ENCODE data around the gene ADD2.

Gene ADD2

GRCh38 chr2:70784320-70784719, 16.3 kb upstream of the ADD2 start:
- no peaks in the 10 kb centered on the region for H3K9me3 ChIP-seq (ENCODE audit: severe bottlenecking)
- DNase-seq (ENCODE audit: low spot score) (no peak), ATAC-seq (ENCODE audit: low read depth) (no peak)
- no peak overlapping the region for H3K27ac ChIP-seq (ENCODE audit: poor library complexity, severe bottlenecking)
- H3K4me1 ChIP-seq (ENCODE audit: insufficient read depth, poor library complexity, severe bottlenecking) = no peaks in the 10 kb centered on the region
- H3K4me3 ChIP-seq (ENCODE audit: severe bottlenecking) = no peak overlapping the region
- H3K36me3 ChIP-seq (ENCODE audit: low read depth) = no peaks in the 10 kb centered on the region
- TF ChIP-seq, protein P1, sequence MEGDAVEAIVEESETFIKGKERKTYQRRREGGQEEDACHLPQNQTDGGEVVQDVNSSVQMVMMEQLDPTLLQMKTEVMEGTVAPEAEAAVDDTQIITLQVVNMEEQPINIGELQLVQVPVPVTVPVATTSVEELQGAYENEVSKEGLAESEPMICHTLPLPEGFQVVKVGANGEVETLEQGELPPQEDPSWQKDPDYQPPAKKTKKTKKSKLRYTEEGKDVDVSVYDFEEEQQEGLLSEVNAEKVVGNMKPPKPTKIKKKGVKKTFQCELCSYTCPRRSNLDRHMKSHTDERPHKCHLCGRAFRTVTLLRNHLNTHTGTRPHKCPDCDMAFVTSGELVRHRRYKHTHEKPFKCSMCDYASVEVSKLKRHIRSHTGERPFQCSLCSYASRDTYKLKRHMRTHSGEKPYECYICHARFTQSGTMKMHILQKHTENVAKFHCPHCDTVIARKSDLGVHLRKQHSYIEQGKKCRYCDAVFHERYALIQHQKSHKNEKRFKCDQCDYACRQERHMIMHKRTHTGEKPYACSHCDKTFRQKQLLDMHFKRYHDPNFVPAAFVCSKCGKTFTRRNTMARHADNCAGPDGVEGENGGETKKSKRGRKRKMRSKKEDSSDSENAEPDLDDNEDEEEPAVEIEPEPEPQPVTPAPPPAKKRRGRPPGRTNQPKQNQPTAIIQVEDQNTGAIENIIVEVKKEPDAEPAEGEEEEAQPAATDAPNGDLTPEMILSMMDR (IDR thresholded peaks at IDR 0.05; ENCODE audit: poor library complexity, severe bottlenecking) = no peak
- peaks cover 22% of the 10 kb centered on the region for H3K27me3 ChIP-seq (ENCODE audit: insufficient read depth, poor library complexity, severe bottlenecking)

GRCh38 chr2:70779911-70780545, 12.0 kb upstream of the ADD2 start:
- no peak for DNase-seq (ENCODE audit: low spot score)
- H3K4me1 ChIP-seq (ENCODE audit: insufficient read depth, poor library complexity, severe bottlenecking) = no peaks in the 10 kb centered on the region
- TF ChIP-seq, protein P1 (IDR thresholded peaks at IDR 0.05; ENCODE audit: poor library complexity, severe bottlenecking) = no peak
- peak; percentile 70 for ATAC-seq (ENCODE audit: low read depth)
- no peaks in the 10 kb centered on the region for H3K9me3 ChIP-seq (ENCODE audit: severe bottlenecking)
- no peak overlapping the region for H3K27ac ChIP-seq (ENCODE audit: poor library complexity, severe bottlenecking)
- no peak overlapping the region for H3K4me3 ChIP-seq (ENCODE audit: severe bottlenecking)
- no peaks in the 10 kb centered on the region for H3K36me3 ChIP-seq (ENCODE audit: low read depth)
- H3K27me3 ChIP-seq (ENCODE audit: insufficient read depth, poor library complexity, severe bottlenecking) = no peaks in the 10 kb centered on the region

DNA sequence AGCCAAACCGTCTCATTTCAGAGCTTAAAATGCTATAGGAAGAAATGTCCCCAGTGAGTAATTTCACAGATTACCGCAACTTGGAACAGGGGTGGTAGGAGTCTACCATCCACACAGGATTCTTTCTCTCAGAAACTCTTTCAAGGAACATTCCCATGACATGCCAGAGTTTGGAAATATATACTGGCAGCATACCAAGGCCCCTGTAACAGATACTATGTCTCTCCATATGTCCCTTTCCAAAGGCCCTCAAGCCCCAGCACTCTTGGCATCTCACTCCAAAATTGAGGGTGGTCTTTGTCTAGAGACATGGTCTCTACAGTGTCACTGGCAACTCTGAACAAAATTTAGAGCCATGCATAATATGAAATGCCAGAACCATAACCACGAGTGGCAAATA, 11.5 kb upstream of the ADD2 start:
- DNase-seq (ENCODE audit: low spot score) = no peak
- ATAC-seq (ENCODE audit: low read depth) = no peak
- Histone ChIP-seq H3K4me3 (ENCODE audit: severe bottlenecking) (no peak overlapping the region), H3K9me3 (ENCODE audit: severe bottlenecking) (no peaks in the 10 kb centered on the region), H3K36me3 (ENCODE audit: low read depth) (no peaks in the 10 kb centered on the region), H3K27ac (ENCODE audit: poor library complexity, severe bottlenecking) (no peak overlapping the region), H3K4me1 (ENCODE audit: insufficient read depth, poor library complexity, severe bottlenecking) (no peaks in the 10 kb centered on the region), H3K27me3 (ENCODE audit: insufficient read depth, poor library complexity, severe bottlenecking) (no peaks in the 10 kb centered on the region)
- TF ChIP-seq, protein P1 (IDR thresholded peaks at IDR 0.05; ENCODE audit: poor library complexity, severe bottlenecking) = no peak

DNA sequence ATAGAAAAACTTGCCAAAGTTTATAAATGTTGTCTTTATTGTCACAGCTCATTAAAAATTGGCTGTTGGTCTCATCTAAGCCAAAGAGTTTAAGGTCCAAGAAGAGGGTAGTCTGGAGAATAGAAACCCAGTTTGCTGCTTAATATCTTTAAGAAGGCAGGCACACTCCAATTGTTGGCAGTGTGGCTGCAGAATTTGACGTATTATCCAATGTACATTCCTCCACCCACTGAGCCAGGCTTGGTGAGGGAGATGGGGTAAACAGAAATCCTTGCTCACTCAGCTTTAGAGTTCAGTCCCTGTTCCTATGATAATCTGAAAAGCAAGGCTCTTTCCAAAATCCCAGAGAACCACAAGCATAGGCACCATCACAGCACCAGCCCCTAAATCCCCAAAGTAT, 10.7 kb upstream of the ADD2 start:
- Histone ChIP-seq H3K27ac (ENCODE audit: poor library complexity, severe bottlenecking) (no peak overlapping the region), H3K4me3 (ENCODE audit: severe bottlenecking) (no peak overlapping the region), H3K27me3 (ENCODE audit: insufficient read depth, poor library complexity, severe bottlenecking) (no peaks in the 10 kb centered on the region), H3K36me3 (ENCODE audit: low read depth) (no peaks in the 10 kb centered on the region), H3K9me3 (ENCODE audit: severe bottlenecking) (no peaks in the 10 kb centered on the region), H3K4me1 (ENCODE audit: insufficient read depth, poor library complexity, severe bottlenecking) (no peaks in the 10 kb centered on the region)
- ATAC-seq (ENCODE audit: low read depth) (no peak), DNase-seq (ENCODE audit: low spot score) (no peak)
- TF ChIP-seq, protein P1 (IDR thresholded peaks at IDR 0.05; ENCODE audit: poor library complexity, severe bottlenecking) = no peak

DNA sequence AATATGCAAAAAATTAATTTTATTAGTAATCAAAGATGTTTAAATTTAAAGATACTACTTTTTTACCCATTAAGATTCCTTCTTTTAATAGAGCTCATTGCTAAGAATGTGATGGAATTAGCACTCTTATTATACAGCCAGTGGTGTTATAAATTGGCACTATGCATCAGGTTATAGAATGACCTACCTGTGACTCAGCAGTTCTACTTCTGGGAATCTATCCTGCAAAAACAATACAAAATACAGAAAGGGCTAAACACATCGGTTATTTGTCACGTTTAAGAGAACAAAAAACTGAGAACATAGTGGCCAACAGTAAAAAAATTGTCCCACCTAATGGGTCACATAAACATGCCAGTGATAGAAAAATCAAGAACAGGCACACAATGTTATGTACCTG, 9.4 kb upstream of the ADD2 start:
- Histone ChIP-seq H3K9me3 (ENCODE audit: severe bottlenecking) (no peaks in the 10 kb centered on the region), H3K4me3 (ENCODE audit: severe bottlenecking) (no peak overlapping the region), H3K4me1 (ENCODE audit: insufficient read depth, poor library complexity, severe bottlenecking) (no peaks in the 10 kb centered on the region), H3K36me3 (ENCODE audit: low read depth) (no peaks in the 10 kb centered on the region), H3K27me3 (ENCODE audit: insufficient read depth, poor library complexity, severe bottlenecking) (peaks cover 3% of the 10 kb centered on the region), H3K27ac (ENCODE audit: poor library complexity, severe bottlenecking) (no peak overlapping the region)
- no peak for DNase-seq (ENCODE audit: low spot score)
- ATAC-seq (ENCODE audit: low read depth) = no peak
- TF ChIP-seq, protein P1 (IDR thresholded peaks at IDR 0.05; ENCODE audit: poor library complexity, severe bottlenecking) = no peak
